HepG2 (cell line): ENCODE data around the gene CXXC5. TPM values are rescaled to one million over a fixed set of nuclear protein-coding genes. Genes with fewer than 3 reads are reported as not detected.
A peak's percentile ranks its signal among the peaks of the same experiment; 100 is the strongest.

Source experiments
- DBP ChIP-seq: sonication (generic); formaldehyde crosslinking; IDR thresholded peaks from 2 replicates; pipeline ENCODE4 v1.4.0; 2020; ENCODE audit warnings: missing genetic modification reagents; ENCODE audit errors: not compliant biosample characterization
- FOXO4 ChIP-seq: sonication (generic); formaldehyde crosslinking; conservative IDR thresholded peaks from 2 replicates; pipeline ENCODE4 v1.8.1; 2023; ENCODE audit warnings: missing genetic modification reagents
- KLF11 ChIP-seq: IDR thresholded peaks from 2 replicates; pipeline ENCODE4 v1.6.1; 2016; ENCODE audit warnings: missing compliant biosample characterization
- MEIS1 ChIP-seq: sonication (generic); formaldehyde crosslinking; IDR thresholded peaks from 2 replicates; pipeline ENCODE4 v1.9.0; 2021; ENCODE audit warnings: mild to moderate bottlenecking, missing genetic modification reagents, moderate library complexity, borderline replicate concordance
- NCOR1 ChIP-seq: fragments of 200-600 bp; sonication (generic); IDR thresholded peaks from 2 replicates; pipeline ENCODE4 v1.7.0; 2017; ENCODE audit warnings: antibody characterized with exemption, low read length, borderline replicate concordance
- PBX3 ChIP-seq: sonication (generic); formaldehyde crosslinking; IDR thresholded peaks from 2 replicates; pipeline ENCODE4 v1.8.1; 2023; ENCODE audit warnings: missing genetic modification reagents, inconsistent platforms, borderline replicate concordance
- PRDM10 ChIP-seq: sonication (generic); formaldehyde crosslinking; IDR thresholded peaks from 2 replicates; pipeline ENCODE4 v1.4.0; 2020; ENCODE audit warnings: low read depth, missing genetic modification reagents
- RBM39 ChIP-seq: fragments of 200-400 bp; formaldehyde crosslinking; IDR thresholded peaks from one replicate; pipeline ENCODE4 v1.6.1; 2018; ENCODE audit warnings: antibody characterized with exemption, mild to moderate bottlenecking, low read depth, low read length; ENCODE audit not compliant: poor library complexity, severe bottlenecking
- ZBTB10 ChIP-seq: sonication (generic); formaldehyde crosslinking; IDR thresholded peaks from 2 replicates; pipeline ENCODE4 v1.4.0; 2020; ENCODE audit warnings: missing genetic modification reagents, borderline replicate concordance
- ZKSCAN1 ChIP-seq: fragments of 150-350 bp; IDR thresholded peaks from 2 replicates; pipeline ENCODE4 v1.6.1; 2014; ENCODE audit warnings: low read length
- ZNF143 ChIP-seq: sonication (generic); formaldehyde crosslinking; IDR thresholded peaks from 2 replicates; pipeline ENCODE4 v1.4.0; 2020; ENCODE audit warnings: missing genetic modification reagents
- ZNF30 ChIP-seq: sonication (generic); formaldehyde crosslinking; IDR thresholded peaks from 2 replicates; pipeline ENCODE4 v1.5.0; 2020; ENCODE audit warnings: mild to moderate bottlenecking, missing genetic modification reagents
- ZNF414 ChIP-seq: sonication (generic); formaldehyde crosslinking; IDR thresholded peaks from 2 replicates; pipeline ENCODE4 v1.5.0; 2020; ENCODE audit warnings: missing genetic modification reagents
- ZNF770 ChIP-seq: sonication (generic); formaldehyde crosslinking; IDR thresholded peaks from 2 replicates; pipeline ENCODE4 v1.5.0; 2020; ENCODE audit warnings: mild to moderate bottlenecking, missing genetic modification reagents
- polyA plus RNA-seq, 8 experiments: library from polyadenylated mRNA; depleted of rRNA in 3 of 8; stranded (reverse) in 7 of 8; unstranded in 1 of 8; fragments of >200 nt; fragmentation: Illumina TruSeq in 4 of 8; extraction: Trizol in 4 of 8; gene quantifications; 2 replicates each; pipeline versions ENCODE4 v1.2.1 to v1.2.3, GENCODE V29; 2011 to 2016; ENCODE audit warnings: low read depth in 4 of 8, missing spikeins in 1 of 8, mixed read lengths in 1 of 8; ENCODE audit not compliant: insufficient read depth in 1 of 8
- total RNA-seq, 5 experiments: library from RNA; depleted of rRNA; stranded (reverse); fragments of >200 nt; fragmentation: Illumina TruSeq; extraction: Trizol; gene quantifications; 2 replicates each; pipeline ENCODE4 v1.2.3, GENCODE V29; 2016; ENCODE audit warnings: low read depth in 1 of 5

The CXXC5 gene
- total and polyA plus RNA-seq, 2 of the 13 experiments (the other 11 are each of a cell fraction or from before 2014, with no cell fraction given): 32.3 to 33.0 TPM

GRCh38 chr5:139637438-139638089 is 10.6 kb upstream of the CXXC5 start (continued):
- TF ChIP-seq ZNF30 (no peak), FOXO4 (0 out of 2 replicates have a peak, but pooled peaks have one; percentile 72), MEIS1 (peak; percentile 66; the same call in 1 of the 2 replicates), PBX3 (CRISPR knock-in tag) (no peak), ZNF770 (peak; percentile 11; the same call in 1 of the 2 replicates), ZBTB10 (CRISPR knock-in tag) (peak; percentile 66; the same call in 1 of the 2 replicates), ZNF143 (CRISPR knock-in tag) (no peak), KLF11 (CRISPR knock-in tag) (no peak), DBP (CRISPR knock-in tag) (no peak), ZNF414 (CRISPR knock-in tag) (peak; percentile 94), ZKSCAN1 (no peak), NCOR1 (no peak; the same call in 1 of the 2 replicates), RBM39 (peak; percentile 51), PRDM10 (CRISPR knock-in tag) (peak; percentile 67; the same call in 1 of the 2 replicates)
